SK-N-MC (cell line): ENCODE measurements around the gene CRAT.

ENCODE experiments used
- EZH2 ChIP-seq: fragments of 200-600 bp; sonication (generic); IDR thresholded peaks from one replicate; pipeline ENCODE4 v1.6.1; 2017; ENCODE audit warnings: antibody characterized with exemption
- FOXP2 ChIP-seq: optimal IDR thresholded peaks from 2 replicates; pipeline ENCODE3; 2011; ENCODE audit warnings: mild to moderate bottlenecking, moderate library complexity; ENCODE audit not compliant: insufficient read depth; ENCODE audit errors: extremely low read length, control extremely low read depth
- POLR2AphosphoS5 ChIP-seq: IDR thresholded peaks from 2 replicates; pipeline ENCODE4 v1.6.1; 2012; ENCODE audit warnings: mild to moderate bottlenecking, low read depth, low read length, borderline replicate concordance

- TF ChIP-seq POLR2AphosphoS5 (no peak), EZH2 (no peak), FOXP2 (no peak)
Measured at GRCh38 chr9:129142138-129142935, 31.7 kb upstream of the CRAT start.
